Measurements from ENCODE around the gene DTNBP1.
A peak's percentile ranks its signal among the peaks of the same experiment; 100 is the strongest.

The DTNBP1 gene

GRCh38 chr6:15491986-15492269 lies 170.9 kb downstream of the DTNBP1 start:
- no peak for DNase-seq (ENCODE audit: low read depth in 2 of 2)
- H3K4me3 ChIP-seq (replicated peaks in 1 of 2; ENCODE audit: low read depth in 2 of 2, low read length in 2 of 2): no peak overlapping the region
- TF ChIP-seq CTCF (IDR thresholded peaks at IDR 0.05; ENCODE audit: low read depth, low read length): no peak

GRCh38 chr6:15491255-15491985 lies 171.4 kb downstream of the DTNBP1 start:
- peak; percentile 84 to 86 for DNase-seq (ENCODE audit: low read depth in 2 of 2)
- H3K4me3 ChIP-seq (replicated peaks in 1 of 2; ENCODE audit: low read depth in 2 of 2, low read length in 2 of 2): no peak overlapping the region
- peak; percentile 99 for TF ChIP-seq CTCF (IDR thresholded peaks at IDR 0.05; ENCODE audit: low read depth, low read length)

GRCh38 chr6:15490242-15491100 lies 172.4 kb downstream of the DTNBP1 start:
- no peak overlapping the region for H3K4me3 ChIP-seq (replicated peaks in 1 of 2; ENCODE audit: low read depth in 2 of 2, low read length in 2 of 2)
- no peak for DNase-seq (ENCODE audit: low read depth in 2 of 2)
- TF ChIP-seq CTCF (IDR thresholded peaks at IDR 0.05; ENCODE audit: low read depth, low read length): no peak

GRCh38 chr6:15489261-15489962 lies 173.4 kb downstream of the DTNBP1 start:
- no peak for TF ChIP-seq CTCF (IDR thresholded peaks at IDR 0.05; ENCODE audit: low read depth, low read length)
- no peak overlapping the region for H3K4me3 ChIP-seq (replicated peaks in 1 of 2; ENCODE audit: low read depth in 2 of 2, low read length in 2 of 2)
- DNase-seq (ENCODE audit: low read depth in 2 of 2): no peak

GRCh38 chr6:15487262-15487661 lies 175.6 kb downstream of the DTNBP1 start:
- no peak for DNase-seq (ENCODE audit: low read depth in 2 of 2)
- H3K4me3 ChIP-seq (replicated peaks in 1 of 2; ENCODE audit: low read depth in 2 of 2, low read length in 2 of 2): no peak overlapping the region
- no peak for TF ChIP-seq CTCF (IDR thresholded peaks at IDR 0.05; ENCODE audit: low read depth, low read length)

GRCh38 chr6:15485936-15486335 lies 176.9 kb downstream of the DTNBP1 start:
- DNase-seq (ENCODE audit: low read depth in 2 of 2): no peak
- TF ChIP-seq CTCF (IDR thresholded peaks at IDR 0.05; ENCODE audit: low read depth, low read length): no peak

More at GRCh38 chr6:15485936-15486335, 176.9 kb downstream of the DTNBP1 start:
- H3K4me3 ChIP-seq (replicated peaks in 1 of 2; ENCODE audit: low read depth in 2 of 2, low read length in 2 of 2): no peak overlapping the region
